C4-2B (cell line): ENCODE results near the gene MAP7D1.

Source experiments
- CTCF ChIP-seq: fragments of 450-650 bp; conservative IDR thresholded peaks from 2 replicates; pipeline ENCODE4 v1.5.1; 2017; ENCODE audit warnings: mild to moderate bottlenecking
- ZFX ChIP-seq: fragments of 450-650 bp; IDR thresholded peaks from 2 replicates; pipeline ENCODE4 v1.6.1; 2017

- TF ChIP-seq CTCF, result no peak
- no peak for TF ChIP-seq ZFX
Measured at GRCh38 chr1:36179220-36179600, 23.2 kb downstream of the MAP7D1 start.
